ENCODE data around the gene IQSEC3. TPM values are rescaled to one million over a fixed set of nuclear protein-coding genes. Genes with fewer than 3 reads are reported as not detected.

The IQSEC3 gene
- total RNA-seq, 3 donors from 2014 or later (not counting 1 experiment from before 2014, with no cell fraction given): 4.4 to 7.1 (median 5.3) TPM

GRCh38 chr12:181921-182320 is 115.4 kb downstream of the IQSEC3 start:
- Histone ChIP-seq H3K9me3 (ENCODE audit: control insufficient read depth, insufficient read depth, low read length) (no peaks in the 10 kb centered on the region), H3K4me3 (ENCODE audit: low read length) (no peak overlapping the region), H3K4me1 (ENCODE audit: control insufficient read depth, insufficient read depth, low read length) (peaks cover 26% of the 10 kb centered on the region), H3K27me3 (ENCODE audit: control insufficient read depth, insufficient read depth, low read length) (no peaks in the 10 kb centered on the region), H3K27ac (ENCODE audit: low read length) (no peak overlapping the region), H3K36me3 (ENCODE audit: control insufficient read depth, insufficient read depth, low read length) (no peaks in the 10 kb centered on the region)
- no peak for DNase-seq
- 92% methylated on average over 17 of the region's 17 CpGs for WGBS (ENCODE audit: insufficient coverage)
- ATAC-seq: no peak
- Mint-ChIP-seq H3K4me1 (peaks cover 16 to 28% of the 10 kb centered on the region in 2 donors), H3K4me3 (no peak overlapping the region), H3K27me3 (ENCODE audit: low read depth in 2 of 2) (peaks cover 20 to 27% of the 10 kb centered on the region in 2 donors), H3K27ac (no peak overlapping the region), H3K9me3 (no peaks in the 10 kb centered on the region), H3K36me3 (no peaks in the 10 kb centered on the region)
- TF ChIP-seq CTCF (IDR thresholded peaks at IDR 0.05): no peak
- intact Hi-C loops (cut with micrococcal nuclease): no loop called here

- 88% methylated on average over 10 of the region's 10 CpGs for WGBS (ENCODE audit: insufficient coverage)
- Histone ChIP-seq H3K4me3 (ENCODE audit: low read length) (no peak overlapping the region), H3K27ac (ENCODE audit: low read length) (no peak overlapping the region), H3K27me3 (ENCODE audit: control insufficient read depth, insufficient read depth, low read length) (no peaks in the 10 kb centered on the region), H3K4me1 (ENCODE audit: control insufficient read depth, insufficient read depth, low read length) (peaks cover 29% of the 10 kb centered on the region), H3K9me3 (ENCODE audit: control insufficient read depth, insufficient read depth, low read length) (no peaks in the 10 kb centered on the region), H3K36me3 (ENCODE audit: control insufficient read depth, insufficient read depth, low read length) (no peaks in the 10 kb centered on the region)
- peaks cover 20 to 27% of the 10 kb centered on the region in 2 donors for H3K27me3 Mint-ChIP-seq (ENCODE audit: low read depth in 2 of 2)
- peaks cover 16 to 31% of the 10 kb centered on the region in 2 donors for H3K4me1 Mint-ChIP-seq
- no peak for DNase-seq
- ATAC-seq: no peak
- H3K36me3 Mint-ChIP-seq: no peaks in the 10 kb centered on the region
- H3K27ac Mint-ChIP-seq: no peak overlapping the region
- no peak overlapping the region for H3K4me3 Mint-ChIP-seq
- no peak for TF ChIP-seq CTCF (IDR thresholded peaks at IDR 0.05)
- intact Hi-C loops (cut with micrococcal nuclease): no loop called here
- H3K9me3 Mint-ChIP-seq: no peaks in the 10 kb centered on the region
Measured at GRCh38 chr12:182381-182892, 115.9 kb downstream of the IQSEC3 start.

DNA sequence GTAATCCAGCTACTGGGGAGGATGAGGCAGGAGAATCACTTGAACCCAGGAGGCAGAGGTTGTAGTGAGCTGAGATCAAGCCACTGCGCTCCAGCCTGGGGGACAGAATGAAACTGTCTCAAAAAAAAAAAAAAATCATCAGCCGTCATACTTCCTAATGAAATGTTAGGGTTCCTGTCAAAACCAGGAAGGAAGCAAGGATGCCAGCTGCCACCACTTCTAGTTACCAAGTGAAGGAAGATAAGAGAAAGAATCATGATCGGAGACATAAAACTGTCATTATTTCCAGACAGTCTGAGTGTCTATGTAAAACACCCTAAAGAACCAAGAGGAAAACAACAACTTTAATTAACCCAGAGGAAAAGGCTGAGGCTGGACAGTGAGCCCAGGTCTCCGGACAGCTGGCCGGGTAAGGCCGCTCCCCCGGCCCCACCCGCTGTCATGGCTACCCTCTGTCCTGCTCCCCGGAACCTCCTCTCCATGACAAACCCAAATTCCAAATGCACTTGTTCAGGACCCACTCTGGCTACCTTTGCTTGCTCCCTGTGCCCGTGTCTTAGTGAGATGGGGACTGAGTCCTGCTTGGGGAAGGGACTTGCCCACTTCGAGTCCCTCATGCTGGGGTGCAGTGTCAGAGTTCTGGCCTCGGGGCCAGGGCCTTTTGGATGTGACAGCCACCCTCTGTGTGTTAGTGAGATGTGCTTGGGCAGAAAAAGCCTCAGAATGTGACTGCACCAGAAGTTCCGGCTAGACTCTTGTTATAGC is 118.4 kb downstream of the IQSEC3 start:
- Histone ChIP-seq H3K4me3 (ENCODE audit: low read length) (no peak overlapping the region), H3K27me3 (ENCODE audit: control insufficient read depth, insufficient read depth, low read length) (peaks cover 4% of the 10 kb centered on the region), H3K36me3 (ENCODE audit: control insufficient read depth, insufficient read depth, low read length) (no peaks in the 10 kb centered on the region), H3K9me3 (ENCODE audit: control insufficient read depth, insufficient read depth, low read length) (no peaks in the 10 kb centered on the region), H3K4me1 (ENCODE audit: control insufficient read depth, insufficient read depth, low read length) (peaks cover 36% of the 10 kb centered on the region), H3K27ac (ENCODE audit: low read length) (no peak overlapping the region)
- WGBS (ENCODE audit: insufficient coverage): 56% methylated on average over 13 of the region's 13 CpGs
- no peak for DNase-seq
- intact Hi-C loops (cut with micrococcal nuclease): no loop called here
- no peak for TF ChIP-seq CTCF (IDR thresholded peaks at IDR 0.05)
- no peaks in the 10 kb centered on the region for H3K36me3 Mint-ChIP-seq
- peaks cover 13 to 26% of the 10 kb centered on the region in 2 donors for H3K4me1 Mint-ChIP-seq
- H3K27ac Mint-ChIP-seq: no peak overlapping the region
- ATAC-seq: no peak
- no peaks in the 10 kb centered on the region for H3K9me3 Mint-ChIP-seq
- peaks cover 27% of the 10 kb centered on the region in 2 donors for H3K27me3 Mint-ChIP-seq (ENCODE audit: low read depth in 2 of 2)
- H3K4me3 Mint-ChIP-seq: no peak overlapping the region

Data from natural killer cell (primary cell).